CD14-positive monocyte (primary cell): ENCODE data around the gene GLP2R. TPM values are rescaled to one million over a fixed set of nuclear protein-coding genes. Genes with fewer than 3 reads are reported as not detected.
A peak's percentile ranks its signal among the peaks of the same experiment; 100 is the strongest.

Source experiments
- DNase-seq, 3 donors: peaks; one replicate each; pipeline ENCODE4 v3.0.0-alpha.2; 2011 to 2022
- H2AFZ ChIP-seq: 2 replicates; pipeline ENCODE4 v1.6.0; 2012; ENCODE audit warnings: mild to moderate bottlenecking, low read depth, low read length, inconsistent platforms; ENCODE audit not compliant: insufficient read depth, poor library complexity, severe bottlenecking
- H3K27ac ChIP-seq, 2 donors: 1 replicate in 1 of 2; 2 replicates in 1 of 2; pipeline ENCODE4 v1.5.1; 2012 to 2013; ENCODE audit warnings: low read length in 2 of 2, control low read depth in 1 of 2, inconsistent platforms in 1 of 2, low read depth in 1 of 2, mild to moderate bottlenecking in 1 of 2
- H3K27me3 ChIP-seq, 2 donors: one replicate each; pipeline versions ENCODE4 v1.6.0 to v1.6.1; 2011 to 2013; ENCODE audit warnings: low read length in 2 of 2; ENCODE audit not compliant: control insufficient read depth in 2 of 2, insufficient read depth in 2 of 2
- H3K36me3 ChIP-seq, 2 donors: replicated peaks in 1 of 2; 1 replicate in 1 of 2; 2 replicates in 1 of 2; pipeline versions ENCODE4 v1.5.1 to v1.6.1; 2012 to 2013; ENCODE audit warnings: low read length in 2 of 2, control low read depth in 1 of 2, inconsistent platforms in 1 of 2, mild to moderate bottlenecking in 1 of 2; ENCODE audit not compliant: insufficient read depth in 2 of 2, control insufficient read depth in 1 of 2
- H3K4me1 ChIP-seq, 2 donors: 1 replicate in 1 of 2; 2 replicates in 1 of 2; pipeline versions ENCODE4 v1.5.1 to v1.6.1; 2012 to 2013; ENCODE audit warnings: low read length in 2 of 2, control low read depth in 1 of 2, inconsistent platforms in 1 of 2, mild to moderate bottlenecking in 1 of 2, moderate library complexity in 1 of 2; ENCODE audit not compliant: insufficient read depth in 2 of 2, control insufficient read depth in 1 of 2
- H3K4me2 ChIP-seq: replicated peaks from 2 replicates; pipeline ENCODE3; 2012; ENCODE audit warnings: low read length, moderate library complexity, mild to moderate bottlenecking; ENCODE audit not compliant: poor library complexity, severe bottlenecking; ENCODE audit errors: extremely low read depth
- H3K4me3 ChIP-seq, 3 experiments: fragments of 200-600 bp in 1 of 3; sonication (generic) in 1 of 3; replicated peaks in 1 of 3; 1 replicate in 2 of 3; 2 replicates in 1 of 3; pipeline ENCODE4 v1.5.1; 2011 to 2013; ENCODE audit warnings: low read length in 3 of 3, mild to moderate bottlenecking in 3 of 3, control low read depth in 2 of 3, low read depth in 2 of 3, inconsistent platforms in 1 of 3, moderate library complexity in 1 of 3
- H3K79me2 ChIP-seq: 2 replicates; pipeline ENCODE4 v1.6.0; 2012; ENCODE audit warnings: mild to moderate bottlenecking, control low read depth, inconsistent platforms, low read length, moderate library complexity; ENCODE audit not compliant: insufficient read depth
- H3K9ac ChIP-seq: 2 replicates; pipeline ENCODE4 v1.6.0; 2017; ENCODE audit warnings: low read length, mild to moderate bottlenecking; ENCODE audit not compliant: insufficient read depth, poor library complexity, severe bottlenecking
- H3K9me3 ChIP-seq, 2 donors: replicated peaks in 1 of 2; 1 replicate in 1 of 2; 2 replicates in 1 of 2; pipeline versions ENCODE4 v1.5.1 to v1.6.1; 2012 to 2013; ENCODE audit warnings: low read length in 2 of 2, control low read depth in 1 of 2; ENCODE audit not compliant: control insufficient read depth in 1 of 2, insufficient read depth in 1 of 2
- H4K20me1 ChIP-seq: 2 replicates; pipeline ENCODE4 v1.6.0; 2012; ENCODE audit warnings: mild to moderate bottlenecking, low read length, control low read depth, moderate library complexity; ENCODE audit not compliant: insufficient read depth
- H3K27ac Mint-ChIP-seq, 7 donors: one replicate each; pipeline ENCODE4 v1.8.0; 2020; ENCODE audit warnings: mild to moderate bottlenecking in 7 of 7, mixed read lengths in 7 of 7, moderate library complexity in 6 of 7, inconsistent platforms in 2 of 7
- H3K27me3 Mint-ChIP-seq, 3 donors: one replicate each; pipeline ENCODE4 v1.8.0; 2021 to 2022; ENCODE audit warnings: low read depth in 3 of 3, mild to moderate bottlenecking in 3 of 3, mixed read lengths in 3 of 3, moderate library complexity in 3 of 3, inconsistent platforms in 1 of 3
- H3K36me3 Mint-ChIP-seq, 2 donors: one replicate each; pipeline ENCODE4 v1.8.0; 2020; ENCODE audit warnings: mixed read lengths in 2 of 2, inconsistent platforms in 1 of 2, mild to moderate bottlenecking in 1 of 2
- H3K4me1 Mint-ChIP-seq: one replicate; pipeline ENCODE4 v1.8.0; 2020; ENCODE audit warnings: mild to moderate bottlenecking, mixed read lengths
- H3K4me3 Mint-ChIP-seq, 2 donors: one replicate each; pipeline ENCODE4 v1.8.0; 2020; ENCODE audit warnings: mild to moderate bottlenecking in 2 of 2, mixed read lengths in 2 of 2, moderate library complexity in 1 of 2
- H3K9me3 Mint-ChIP-seq, 7 donors: one replicate each; pipeline ENCODE4 v1.8.0; 2020 to 2022; ENCODE audit warnings: mixed read lengths in 7 of 7, mild to moderate bottlenecking in 6 of 7, moderate library complexity in 6 of 7, inconsistent platforms in 2 of 7
- CTCF ChIP-seq: fragments of 200-600 bp; IDR thresholded peaks from one replicate; pipeline ENCODE4 v1.8.0; 2022; ENCODE audit warnings: antibody characterized with exemption, mild to moderate bottlenecking
- WGBS: methylation state at CpG from one replicate; pipeline ENCODE4 v1.1.5; 2013; ENCODE audit warnings: missing lambda C conversion rate; ENCODE audit not compliant: insufficient coverage; 5-methylcytosine and 5-hydroxymethylcytosine counted together
- intact Hi-C, 2 donors: fragments of 100-400 bp; cut with micrococcal nuclease; formaldehyde crosslinking; loops; one replicate each; pipeline versions ENCODE4 v1.15.0 to v1.15.1; 2023
- polyA plus RNA-seq, 3 donors: library from polyadenylated mRNA; depleted of rRNA in 1 of 3; unstranded in 2 of 3; stranded (reverse) in 1 of 3; fragments of 300-500 nt in 2 of 3; fragments of >200 nt in 1 of 3; fragmentation: Illumina TruSeq in 2 of 3; gene quantifications; 1 replicate in 2 of 3; 2 replicates in 1 of 3; pipeline ENCODE4 v1.2.3, GENCODE V29; 2012 to 2021

GLP2R gene
- polyA plus RNA-seq, 3 donors: not detected

DNA sequence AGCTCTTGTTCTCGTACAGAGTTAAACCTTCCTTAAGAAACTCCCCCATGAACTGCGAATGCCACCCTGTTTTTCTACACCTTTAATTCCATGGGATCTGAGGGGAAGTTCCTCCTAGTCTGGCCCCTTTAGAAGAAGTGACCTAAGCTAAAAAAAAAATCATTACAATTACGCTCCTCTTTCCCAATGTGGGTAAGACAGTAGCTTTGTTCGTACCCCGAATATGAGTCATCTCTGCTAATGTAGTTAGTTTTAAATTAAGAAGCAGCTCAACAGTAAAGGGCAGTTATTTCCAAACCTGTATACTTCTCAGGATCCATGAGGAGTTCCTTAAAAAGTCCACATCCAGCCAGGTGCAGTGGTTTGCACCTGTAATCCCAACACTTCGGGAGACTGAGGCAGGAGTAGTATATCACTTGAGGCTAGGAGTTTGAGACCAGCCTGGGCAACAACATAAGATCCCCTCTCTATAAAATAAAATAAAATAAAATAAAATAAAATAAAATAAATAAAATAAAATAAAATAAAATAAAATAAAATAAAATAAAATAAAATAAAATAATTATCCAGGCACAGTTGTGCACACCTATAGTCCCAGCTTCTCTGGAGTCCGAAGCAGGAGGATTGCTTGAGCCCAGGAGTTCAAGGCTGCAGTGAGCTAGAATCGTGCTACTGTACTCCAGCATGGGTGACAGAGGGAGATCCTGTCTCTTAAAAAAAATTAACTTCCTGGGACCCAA, 53.2 kb downstream of the GLP2R start:
- H3K27me3 Mint-ChIP-seq: peaks cover 8 to 14% (median 9%) of the 10 kb centered on the region in 3 donors
- no peaks in the 10 kb centered on the region for H4K20me1 ChIP-seq
- intact Hi-C loops: no loop called here
- H3K36me3 Mint-ChIP-seq: no peaks in the 10 kb centered on the region
- no peak overlapping the region for H3K4me2 ChIP-seq
- peak overlapping the region in 2 of 7 donors; percentile 30 to 40 for H3K27ac Mint-ChIP-seq
- peaks cover 15 to 20% of the 10 kb centered on the region in 2 donors for H3K4me1 ChIP-seq
- H3K27me3 ChIP-seq: peaks cover 0 to 3% of the 10 kb centered on the region in 2 donors
- no peak overlapping the region for H3K4me3 ChIP-seq
- peaks cover 9 to 23% of the 10 kb centered on the region in 2 donors for H3K9me3 ChIP-seq
- no peak for TF ChIP-seq CTCF
- no peaks in the 10 kb centered on the region for H3K36me3 ChIP-seq
- peaks cover 13 to 30% (median 18%) of the 10 kb centered on the region in 7 donors for H3K9me3 Mint-ChIP-seq
- DNase-seq: peak in 2 of 3 donors; percentile 3 to 70
- 100% methylated on average over 1 of the region's 8 CpGs for WGBS
- no peaks in the 10 kb centered on the region for H3K79me2 ChIP-seq
- H2AFZ ChIP-seq: no peak overlapping the region
- no peak overlapping the region for H3K27ac ChIP-seq
- peaks cover 15% of the 10 kb centered on the region for H3K4me1 Mint-ChIP-seq
- no peak overlapping the region for H3K4me3 Mint-ChIP-seq
- no peak overlapping the region for H3K9ac ChIP-seq

GRCh38 chr17:9880582-9880999, 54.9 kb downstream of the GLP2R start:
- Mint-ChIP-seq H3K9me3 (peaks cover 15 to 36% (median 30%) of the 10 kb centered on the region in 7 donors), H3K36me3 (no peaks in the 10 kb centered on the region), H3K27ac (peak overlapping the region in 4 of 7 donors; percentile 41 to 80 (median 72)), H3K4me1 (peaks cover 15% of the 10 kb centered on the region), H3K4me3 (peak overlapping the region in 1 of 2 donors; percentile 44), H3K27me3 (peaks cover 5 to 9% (median 9%) of the 10 kb centered on the region in 3 donors)
- H3K9ac ChIP-seq: no peak overlapping the region
- intact Hi-C loops: no loop called here
- H3K4me3 ChIP-seq: no peak overlapping the region
- no peak overlapping the region for H3K27ac ChIP-seq
- WGBS: 22% methylated on average over 3 of the region's 3 CpGs
- DNase-seq: peak; percentile 47 to 89 (median 65)
- H3K9me3 ChIP-seq: peaks cover 20 to 30% of the 10 kb centered on the region in 2 donors
- H3K4me2 ChIP-seq: no peak overlapping the region
- no peak overlapping the region for H2AFZ ChIP-seq
- H3K36me3 ChIP-seq: no peaks in the 10 kb centered on the region
- H3K4me1 ChIP-seq: peaks cover 15 to 20% of the 10 kb centered on the region in 2 donors
- H3K79me2 ChIP-seq: no peaks in the 10 kb centered on the region
- no peaks in the 10 kb centered on the region for H4K20me1 ChIP-seq
- TF ChIP-seq CTCF: no peak
- H3K27me3 ChIP-seq: peaks cover 0 to 3% of the 10 kb centered on the region in 2 donors
